DOHH2 (cell line): ENCODE measurements around the gene IPCEF1.

Experiments used
- H3F3A ChIP-seq: fragments of 200-600 bp; sonication (generic), shearing (Covaris generic); 2 replicates; pipeline ENCODE4 v1.6.0; 2016; ENCODE audit warnings: antibody characterized with exemption, mild to moderate bottlenecking; ENCODE audit not compliant: control insufficient read depth, insufficient read depth
- H3K27ac ChIP-seq: fragments of 200-600 bp; sonication (generic); 2 replicates; pipeline ENCODE4 v1.5.1; 2014; ENCODE audit warnings: low read depth, mild to moderate bottlenecking, low read length, moderate library complexity
- H3K27me3 ChIP-seq: fragments of 200-600 bp; sonication (generic); 2 replicates; pipeline ENCODE4 v1.6.1; 2014; ENCODE audit warnings: mild to moderate bottlenecking, low read length, mixed read lengths; ENCODE audit not compliant: control insufficient read depth
- H3K36me3 ChIP-seq: fragments of 200-600 bp; sonication (generic); 2 replicates; pipeline ENCODE4 v1.6.1; 2014; ENCODE audit warnings: mild to moderate bottlenecking, low read length, moderate library complexity, mixed read lengths; ENCODE audit not compliant: control insufficient read depth
- H3K4me1 ChIP-seq: fragments of 200-600 bp; sonication (generic); 2 replicates; pipeline ENCODE4 v1.6.1; 2014; ENCODE audit warnings: mild to moderate bottlenecking, low read length, mixed read lengths; ENCODE audit not compliant: control insufficient read depth
- H3K4me2 ChIP-seq: fragments of 200-600 bp; sonication (generic); 2 replicates; pipeline ENCODE4 v1.6.0; 2014; ENCODE audit warnings: mild to moderate bottlenecking, low read length, moderate library complexity
- H3K4me3 ChIP-seq: fragments of 200-600 bp; sonication (generic); 2 replicates; pipeline ENCODE4 v1.5.1; 2014; ENCODE audit warnings: mild to moderate bottlenecking, low read length, mixed read lengths
- H3K79me2 ChIP-seq: fragments of 200-600 bp; sonication (generic); 2 replicates; pipeline ENCODE4 v1.6.1; 2014; ENCODE audit warnings: mild to moderate bottlenecking, low read length, mixed read lengths; ENCODE audit not compliant: control insufficient read depth
- H3K9me2 ChIP-seq: fragments of 200-600 bp; sonication (generic); replicated peaks from 2 replicates; pipeline ENCODE4 v1.6.1; 2014; ENCODE audit warnings: mild to moderate bottlenecking, low read length, mixed read lengths; ENCODE audit not compliant: control insufficient read depth
- H3K9me3 ChIP-seq: fragments of 200-600 bp; sonication (generic); 2 replicates; pipeline ENCODE4 v1.6.1; 2014; ENCODE audit warnings: antibody characterized with exemption, low read length, mixed read lengths; ENCODE audit not compliant: control insufficient read depth, insufficient read depth
- H4K20me1 ChIP-seq: fragments of 200-600 bp; sonication (generic); 2 replicates; pipeline ENCODE4 v1.6.0; 2014; ENCODE audit warnings: low read depth, mild to moderate bottlenecking, antibody characterized with exemption, low read length, moderate library complexity; ENCODE audit not compliant: control insufficient read depth, insufficient read depth
- EZH2phosphoT487 ChIP-seq: fragments of 200-600 bp; sonication (generic); IDR thresholded peaks from 2 replicates; pipeline ENCODE4 v1.6.1; 2017; ENCODE audit warnings: borderline replicate concordance, mild to moderate bottlenecking, antibody characterized with exemption, low read length, moderate library complexity, mixed read lengths
- TF ChIP-seq, protein P1 (sequence below): fragments of 200-600 bp; sonication (generic); IDR thresholded peaks from one replicate; pipeline ENCODE4 v1.5.1; 2014; ENCODE audit warnings: antibody characterized with exemption, mild to moderate bottlenecking, low read depth, low read length; ENCODE audit not compliant: poor library complexity, severe bottlenecking

The IPCEF1 gene

DNA sequence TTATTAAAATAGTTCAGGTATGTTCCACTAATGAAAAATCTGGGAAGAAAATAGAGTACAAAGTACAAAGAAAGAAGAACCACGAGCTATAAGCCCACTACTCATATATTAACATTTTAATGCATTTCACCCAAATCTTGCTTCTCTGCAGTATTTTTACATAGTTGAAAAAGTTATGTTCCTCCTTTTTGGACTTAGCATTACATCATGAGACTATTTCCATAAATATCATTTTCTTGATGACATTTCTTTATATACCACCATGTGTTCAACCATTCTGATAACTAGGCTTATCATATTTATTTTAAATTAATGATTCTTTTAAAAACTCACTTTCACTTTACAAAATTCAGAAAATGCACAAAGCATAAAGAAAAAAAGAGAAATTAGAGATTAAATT is 3.0 kb downstream of the IPCEF1 start:
- Histone ChIP-seq H3K4me3 (no peak overlapping the region), H3K36me3 (no peaks in the 10 kb centered on the region), H3K79me2 (no peaks in the 10 kb centered on the region), H3K9me2 (no peaks in the 10 kb centered on the region), H3K9me3 (no peaks in the 10 kb centered on the region), H3K27me3 (no peaks in the 10 kb centered on the region; the same call in 1 of the 2 replicates), H3F3A (no peaks in the 10 kb centered on the region), H3K27ac (no peak overlapping the region), H3K4me1 (peaks cover 9% of the 10 kb centered on the region), H3K4me2 (no peak overlapping the region), H4K20me1 (no peaks in the 10 kb centered on the region)
- no peak for TF ChIP-seq EZH2phosphoT487
- TF ChIP-seq, protein P1, sequence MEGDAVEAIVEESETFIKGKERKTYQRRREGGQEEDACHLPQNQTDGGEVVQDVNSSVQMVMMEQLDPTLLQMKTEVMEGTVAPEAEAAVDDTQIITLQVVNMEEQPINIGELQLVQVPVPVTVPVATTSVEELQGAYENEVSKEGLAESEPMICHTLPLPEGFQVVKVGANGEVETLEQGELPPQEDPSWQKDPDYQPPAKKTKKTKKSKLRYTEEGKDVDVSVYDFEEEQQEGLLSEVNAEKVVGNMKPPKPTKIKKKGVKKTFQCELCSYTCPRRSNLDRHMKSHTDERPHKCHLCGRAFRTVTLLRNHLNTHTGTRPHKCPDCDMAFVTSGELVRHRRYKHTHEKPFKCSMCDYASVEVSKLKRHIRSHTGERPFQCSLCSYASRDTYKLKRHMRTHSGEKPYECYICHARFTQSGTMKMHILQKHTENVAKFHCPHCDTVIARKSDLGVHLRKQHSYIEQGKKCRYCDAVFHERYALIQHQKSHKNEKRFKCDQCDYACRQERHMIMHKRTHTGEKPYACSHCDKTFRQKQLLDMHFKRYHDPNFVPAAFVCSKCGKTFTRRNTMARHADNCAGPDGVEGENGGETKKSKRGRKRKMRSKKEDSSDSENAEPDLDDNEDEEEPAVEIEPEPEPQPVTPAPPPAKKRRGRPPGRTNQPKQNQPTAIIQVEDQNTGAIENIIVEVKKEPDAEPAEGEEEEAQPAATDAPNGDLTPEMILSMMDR: no peak

DNA sequence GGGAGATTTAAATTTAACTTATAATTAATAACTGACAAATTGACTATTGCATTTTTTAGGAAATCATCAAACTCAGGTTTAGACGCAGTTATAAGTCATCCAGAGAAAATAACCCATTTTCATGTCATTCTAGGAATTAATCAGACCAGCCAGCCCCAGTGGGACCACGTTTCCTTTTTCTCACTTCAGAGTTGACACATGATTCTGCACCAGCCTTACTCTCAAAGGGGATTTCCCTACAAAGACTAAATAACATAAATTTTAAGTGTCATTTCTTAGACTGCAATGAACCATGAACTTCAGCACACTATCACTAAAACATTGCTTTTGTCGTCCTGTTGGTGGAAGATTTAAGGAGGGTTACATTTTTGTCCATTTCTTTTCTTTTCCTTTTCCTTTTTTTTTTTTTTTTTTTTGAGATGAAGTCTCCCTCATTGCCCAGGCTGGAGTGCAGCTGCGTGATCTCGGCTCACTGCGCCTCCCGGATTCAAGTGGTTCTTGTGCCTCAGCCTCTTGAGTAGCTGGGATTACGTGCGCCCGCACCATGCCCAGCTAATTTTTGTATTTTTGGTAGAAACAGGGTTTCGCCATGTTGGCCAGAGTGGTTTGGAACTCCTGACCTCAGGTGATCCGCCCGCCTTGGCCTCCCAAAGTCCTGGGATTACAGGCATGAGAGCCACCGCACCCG is 3.6 kb downstream of the IPCEF1 start:
- no peaks in the 10 kb centered on the region; the same call in 1 of the 2 replicates for H3K27me3 ChIP-seq
- H3K4me3 ChIP-seq: no peak overlapping the region
- no peaks in the 10 kb centered on the region for H4K20me1 ChIP-seq
- no peak overlapping the region for H3K27ac ChIP-seq
- H3K4me1 ChIP-seq: peaks cover 9% of the 10 kb centered on the region
- H3K36me3 ChIP-seq: no peaks in the 10 kb centered on the region
- no peaks in the 10 kb centered on the region for H3K79me2 ChIP-seq
- no peak overlapping the region for H3K4me2 ChIP-seq
- TF ChIP-seq, protein P1: no peak
- no peak for TF ChIP-seq EZH2phosphoT487
- no peaks in the 10 kb centered on the region for H3K9me3 ChIP-seq
- H3F3A ChIP-seq: no peaks in the 10 kb centered on the region
- H3K9me2 ChIP-seq: no peaks in the 10 kb centered on the region

DNA sequence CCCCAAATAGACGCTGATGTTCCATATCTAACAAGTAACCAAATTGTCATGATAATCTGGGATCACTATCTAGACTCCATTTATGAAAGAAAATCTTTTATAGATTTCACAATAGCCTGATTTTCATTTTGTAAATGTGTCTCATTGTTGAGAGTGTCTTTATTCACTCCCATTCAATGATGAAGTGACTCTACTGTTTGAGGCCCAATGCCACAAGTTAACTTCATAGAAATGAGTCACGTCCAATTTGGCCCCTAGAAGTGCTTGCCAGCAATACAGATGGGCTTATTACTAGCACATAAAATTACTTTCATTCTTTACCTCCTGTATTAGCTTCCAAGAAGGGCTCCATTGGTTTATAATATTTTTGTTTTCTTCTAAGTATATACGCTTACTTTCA is 6.3 kb downstream of the IPCEF1 start:
- Histone ChIP-seq H3K4me1 (no peaks in the 10 kb centered on the region), H4K20me1 (no peaks in the 10 kb centered on the region), H3K79me2 (no peaks in the 10 kb centered on the region), H3K36me3 (no peaks in the 10 kb centered on the region), H3K9me2 (no peaks in the 10 kb centered on the region), H3K4me2 (no peak overlapping the region), H3F3A (no peaks in the 10 kb centered on the region), H3K27me3 (no peaks in the 10 kb centered on the region; the same call in 1 of the 2 replicates), H3K27ac (no peak overlapping the region), H3K9me3 (peaks cover 4% of the 10 kb centered on the region; the same call in 1 of the 2 replicates), H3K4me3 (no peak overlapping the region)
- TF ChIP-seq, protein P1: no peak
- TF ChIP-seq EZH2phosphoT487: no peak
